RWPE2 (cell line): ENCODE measurements around the gene TXLNA.
"Not testable (repeated sequence)": the region's sequence is repeated elsewhere in the genome, so short reads cannot be mapped to it uniquely, and the experiment has no call there.

ENCODE experiments used
- ATAC-seq: fragments of 200-7000 bp; cut with Tn5 transposase; 3 replicates; pipeline ENCODE4 v1.9.1; 2021; ENCODE audit warnings: low read depth
- DNase-seq: peaks from one replicate; pipeline ENCODE4 v3.0.0-alpha.2; 2020; ENCODE audit warnings: low spot score
- H3K27ac ChIP-seq: fragments of 450-650 bp; 2 replicates; pipeline ENCODE4 v1.5.1; 2017; ENCODE audit warnings: mild to moderate bottlenecking; ENCODE audit not compliant: poor library complexity, severe bottlenecking
- H3K27me3 ChIP-seq: fragments of 250-450 bp; sonication (Bioruptor Pico); 2 replicates; pipeline ENCODE4 v1.5.1; 2021; ENCODE audit warnings: mild to moderate bottlenecking, moderate library complexity; ENCODE audit not compliant: insufficient read depth, poor library complexity, severe bottlenecking
- H3K36me3 ChIP-seq: fragments of 250-450 bp; sonication (Bioruptor Pico); 2 replicates; pipeline ENCODE4 v1.5.1; 2020; ENCODE audit warnings: low read depth, mild to moderate bottlenecking, moderate library complexity
- H3K4me1 ChIP-seq: fragments of 250-450 bp; sonication (Bioruptor Pico); 2 replicates; pipeline ENCODE4 v1.5.1; 2021; ENCODE audit warnings: mild to moderate bottlenecking, moderate library complexity; ENCODE audit not compliant: insufficient read depth, poor library complexity, severe bottlenecking
- H3K4me3 ChIP-seq: fragments of 250-450 bp; sonication (Bioruptor Pico); 2 replicates; pipeline ENCODE4 v1.5.1; 2021; ENCODE audit warnings: mild to moderate bottlenecking, moderate library complexity; ENCODE audit not compliant: severe bottlenecking
- H3K9me3 ChIP-seq: fragments of 250-450 bp; sonication (Bioruptor Pico); 2 replicates; pipeline ENCODE4 v1.5.1; 2021; ENCODE audit warnings: mild to moderate bottlenecking, moderate library complexity; ENCODE audit not compliant: severe bottlenecking
- TF ChIP-seq, protein P1 (sequence below): fragments of 450-650 bp; IDR thresholded peaks from one replicate; pipeline ENCODE4 v1.5.1; 2017; ENCODE audit warnings: mild to moderate bottlenecking, moderate library complexity; ENCODE audit not compliant: poor library complexity, severe bottlenecking

TXLNA gene

DNA sequence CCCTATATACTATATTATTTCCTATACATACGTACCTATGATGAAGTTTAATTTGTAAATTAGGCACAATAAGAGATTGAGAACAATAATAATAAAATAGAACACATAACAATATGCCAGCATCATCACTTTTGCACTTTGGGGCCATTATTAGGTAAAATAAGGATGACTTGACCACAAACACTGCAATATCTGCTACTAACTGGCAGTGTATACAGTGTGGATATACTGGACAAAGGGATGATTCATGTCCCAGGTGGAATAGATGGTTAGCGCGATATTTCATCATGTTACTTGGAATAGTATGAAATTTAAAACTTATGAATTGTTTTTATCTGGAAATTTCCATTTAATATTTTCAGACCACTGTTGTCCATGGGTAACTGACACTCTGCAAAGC is 35.4 kb upstream of the TXLNA start:
- Histone ChIP-seq H3K4me3 (no peak overlapping the region), H3K27me3 (no peaks in the 10 kb centered on the region), H3K4me1 (peaks cover 18% of the 10 kb centered on the region), H3K27ac (no peak overlapping the region), H3K36me3 (0 out of 2 replicates have a peak, but pooled peaks cover 4% of the 10 kb centered on the region), H3K9me3 (peaks cover 4% of the 10 kb centered on the region)
- TF ChIP-seq, protein P1, sequence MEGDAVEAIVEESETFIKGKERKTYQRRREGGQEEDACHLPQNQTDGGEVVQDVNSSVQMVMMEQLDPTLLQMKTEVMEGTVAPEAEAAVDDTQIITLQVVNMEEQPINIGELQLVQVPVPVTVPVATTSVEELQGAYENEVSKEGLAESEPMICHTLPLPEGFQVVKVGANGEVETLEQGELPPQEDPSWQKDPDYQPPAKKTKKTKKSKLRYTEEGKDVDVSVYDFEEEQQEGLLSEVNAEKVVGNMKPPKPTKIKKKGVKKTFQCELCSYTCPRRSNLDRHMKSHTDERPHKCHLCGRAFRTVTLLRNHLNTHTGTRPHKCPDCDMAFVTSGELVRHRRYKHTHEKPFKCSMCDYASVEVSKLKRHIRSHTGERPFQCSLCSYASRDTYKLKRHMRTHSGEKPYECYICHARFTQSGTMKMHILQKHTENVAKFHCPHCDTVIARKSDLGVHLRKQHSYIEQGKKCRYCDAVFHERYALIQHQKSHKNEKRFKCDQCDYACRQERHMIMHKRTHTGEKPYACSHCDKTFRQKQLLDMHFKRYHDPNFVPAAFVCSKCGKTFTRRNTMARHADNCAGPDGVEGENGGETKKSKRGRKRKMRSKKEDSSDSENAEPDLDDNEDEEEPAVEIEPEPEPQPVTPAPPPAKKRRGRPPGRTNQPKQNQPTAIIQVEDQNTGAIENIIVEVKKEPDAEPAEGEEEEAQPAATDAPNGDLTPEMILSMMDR = no peak
- DNase-seq (no peak), ATAC-seq (peak; percentile 67; the same call in 2 of the 3 replicates)

DNA sequence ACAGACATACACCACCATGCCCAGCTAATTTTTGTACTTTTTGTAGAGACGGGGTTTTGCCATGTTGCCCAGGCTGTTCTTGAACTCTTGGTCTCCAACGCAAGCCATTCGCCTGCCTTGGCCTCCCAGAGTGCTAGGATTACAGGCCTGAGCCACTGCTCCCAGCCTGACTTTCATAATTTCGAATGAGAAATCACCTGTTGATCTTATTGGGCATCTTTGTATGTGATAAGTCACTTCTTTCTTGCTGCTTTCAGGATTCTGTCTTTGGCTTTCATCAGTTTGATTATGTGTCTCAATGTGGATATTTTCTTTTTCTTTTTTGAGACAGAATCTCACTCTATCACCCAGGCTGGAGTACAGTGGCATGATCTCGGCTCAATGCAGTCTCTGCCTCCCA is 31.7 kb upstream of the TXLNA start:
- H3K27me3 ChIP-seq, H3K27ac ChIP-seq, H3K9me3 ChIP-seq, ATAC-seq, H3K36me3 ChIP-seq, DNase-seq, H3K4me3 ChIP-seq, H3K4me1 ChIP-seq: not testable (repeated sequence)

DNA sequence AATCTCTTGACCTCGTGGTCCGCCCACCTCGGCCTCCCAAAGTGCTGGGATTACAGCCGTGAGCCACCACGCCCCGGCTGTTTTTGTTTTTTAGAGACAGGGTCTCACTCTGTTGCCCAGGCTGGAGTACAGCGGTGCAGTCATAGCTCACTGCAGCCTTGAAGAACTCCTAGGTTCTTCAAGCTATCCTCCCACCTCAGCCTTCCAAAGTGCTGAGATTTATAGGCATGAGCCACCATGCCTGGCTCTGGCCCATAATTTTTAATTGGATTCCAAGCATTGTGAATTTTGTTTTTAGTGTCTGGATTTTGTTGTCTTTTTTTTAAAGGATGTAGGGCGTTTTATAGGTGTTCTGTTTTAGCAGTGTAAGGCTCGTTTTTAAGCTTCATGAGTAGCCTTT is 28.6 kb upstream of the TXLNA start:
- TF ChIP-seq, protein P1 = no peak
- Histone ChIP-seq H3K27ac (no peak overlapping the region), H3K36me3 (peaks cover 15% of the 10 kb centered on the region; the same call in 1 of the 2 replicates), H3K27me3 (no peaks in the 10 kb centered on the region), H3K4me3 (no peak overlapping the region), H3K9me3 (peaks cover 4% of the 10 kb centered on the region), H3K4me1 (no peaks in the 10 kb centered on the region)
- DNase-seq = no peak
- ATAC-seq = no peak

GRCh38 chr1:32151319-32151787 is 28.1 kb upstream of the TXLNA start:
- Histone ChIP-seq H3K9me3 (peaks cover 4% of the 10 kb centered on the region), H3K4me1 (no peaks in the 10 kb centered on the region), H3K4me3 (no peak overlapping the region), H3K36me3 (peaks cover 19% of the 10 kb centered on the region), H3K27ac (no peak overlapping the region), H3K27me3 (no peaks in the 10 kb centered on the region)
- DNase-seq = no peak
- peak; percentile 76 for ATAC-seq
- TF ChIP-seq, protein P1 = no peak

- no peak for DNase-seq
- Histone ChIP-seq H3K4me3 (no peak overlapping the region), H3K27me3 (no peaks in the 10 kb centered on the region), H3K4me1 (no peaks in the 10 kb centered on the region), H3K36me3 (peaks cover 82% of the 10 kb centered on the region), H3K9me3 (no peaks in the 10 kb centered on the region), H3K27ac (no peak overlapping the region)
- TF ChIP-seq, protein P1 = no peak
- ATAC-seq = no peak
Observed at GRCh38 chr1:32159189-32159588, 20.3 kb upstream of the TXLNA start.
